Upper lobe of right lung (tissue), 1 donor: ENCODE measurements around the gene JAM3. TPM values are rescaled to one million over a fixed set of nuclear protein-coding genes. Genes with fewer than 3 reads are reported as not detected.

Source experiments
- ATAC-seq: fragments of 200-7000 bp; cut with Tn5 transposase; one replicate; pipeline ENCODE4 v1.9.1; 2020; ENCODE audit warnings: mild to moderate bottlenecking, moderate library complexity
- DNase-seq: peaks from one replicate; pipeline ENCODE4 v3.0.0-alpha.2; 2020
- H3K27ac ChIP-seq: fragments of 200-600 bp; one replicate; pipeline ENCODE4 v1.8.0; 2022
- H3K27me3 ChIP-seq: fragments of 200-600 bp; one replicate; pipeline ENCODE4 v1.8.0; 2022; ENCODE audit warnings: mild to moderate bottlenecking
- H3K36me3 ChIP-seq: fragments of 200-600 bp; one replicate; pipeline ENCODE4 v1.8.0; 2022
- H3K4me1 ChIP-seq: fragments of 200-600 bp; one replicate; pipeline ENCODE4 v1.8.0; 2022
- H3K4me3 ChIP-seq: fragments of 200-600 bp; one replicate; pipeline ENCODE4 v1.8.0; 2022; ENCODE audit warnings: mild to moderate bottlenecking
- H3K9me3 ChIP-seq: fragments of 200-600 bp; one replicate; pipeline ENCODE4 v1.8.0; 2022
- intact Hi-C: fragments of 100-400 bp; cut with DNase I; formaldehyde crosslinking; loops from one replicate; pipeline ENCODE4 v1.11.0; 2022
- total RNA-seq: library from RNA; stranded (reverse); fragmentation: NEBNext Ultra II Directional; extraction: Animal tissue kit (Norgen Biotek cat#: 25700); gene quantifications from one replicate; pipeline ENCODE4 v1.2.1, GENCODE V29; 2021
- TF ChIP-seq, protein P1 (sequence below): fragments of 200-600 bp; IDR thresholded peaks from one replicate; pipeline ENCODE4 v1.8.0; 2022; ENCODE audit warnings: antibody characterized with exemption
- donor health status: DM: no; HTN: yes; CAD: no; lungs with severe emphysema.

The JAM3 gene
- total RNA-seq, 1 donor from 2014 or later, result 26.9 TPM

DNA sequence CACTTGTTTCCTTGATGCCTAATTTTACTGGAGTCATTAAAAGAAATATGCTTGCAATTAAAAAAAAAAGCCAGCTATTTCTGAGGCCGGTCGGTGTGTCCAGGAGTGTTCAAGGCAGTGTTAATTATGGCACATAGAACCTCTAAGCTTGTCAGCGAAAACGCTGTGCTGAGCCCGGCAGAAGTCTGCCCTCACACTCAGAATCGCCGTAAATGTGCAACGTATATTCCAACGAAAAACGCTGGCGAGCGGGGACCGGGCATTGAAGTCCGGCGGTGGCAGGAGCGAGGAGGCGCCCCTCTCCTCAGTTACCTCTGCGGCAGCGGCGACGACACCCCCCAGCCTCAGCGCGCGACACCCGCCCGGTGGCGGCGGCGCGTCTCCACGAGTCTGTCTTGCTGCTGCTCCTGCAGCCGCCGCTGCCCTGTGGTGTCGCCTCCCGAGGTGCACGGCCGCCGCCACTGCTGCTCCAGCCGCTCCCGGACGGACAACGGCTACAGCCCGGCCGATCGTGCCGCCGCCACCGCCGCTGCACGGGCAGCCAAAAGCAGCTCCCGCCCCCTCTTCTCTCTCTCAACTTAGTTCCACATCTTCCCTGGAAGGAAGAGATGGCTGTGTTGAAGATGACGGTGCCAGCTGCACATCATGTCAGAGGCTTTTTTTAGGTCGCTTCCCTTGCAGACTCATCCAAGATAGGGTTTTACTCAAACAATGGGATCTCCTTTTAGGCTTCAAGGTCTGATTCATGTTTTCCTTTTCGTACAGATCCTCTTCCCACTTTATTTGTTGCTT lies 56.0 kb downstream of the JAM3 start:
- DNase-seq, result peak; percentile 70
- Histone ChIP-seq H3K4me1 (peaks cover 30% of the 10 kb centered on the region), H3K27me3 (peaks cover 12% of the 10 kb centered on the region), H3K4me3 (peak overlapping the region; percentile 39), H3K27ac (peak overlapping the region; percentile 25), H3K9me3 (no peaks in the 10 kb centered on the region), H3K36me3 (no peaks in the 10 kb centered on the region)
- TF ChIP-seq, protein P1, sequence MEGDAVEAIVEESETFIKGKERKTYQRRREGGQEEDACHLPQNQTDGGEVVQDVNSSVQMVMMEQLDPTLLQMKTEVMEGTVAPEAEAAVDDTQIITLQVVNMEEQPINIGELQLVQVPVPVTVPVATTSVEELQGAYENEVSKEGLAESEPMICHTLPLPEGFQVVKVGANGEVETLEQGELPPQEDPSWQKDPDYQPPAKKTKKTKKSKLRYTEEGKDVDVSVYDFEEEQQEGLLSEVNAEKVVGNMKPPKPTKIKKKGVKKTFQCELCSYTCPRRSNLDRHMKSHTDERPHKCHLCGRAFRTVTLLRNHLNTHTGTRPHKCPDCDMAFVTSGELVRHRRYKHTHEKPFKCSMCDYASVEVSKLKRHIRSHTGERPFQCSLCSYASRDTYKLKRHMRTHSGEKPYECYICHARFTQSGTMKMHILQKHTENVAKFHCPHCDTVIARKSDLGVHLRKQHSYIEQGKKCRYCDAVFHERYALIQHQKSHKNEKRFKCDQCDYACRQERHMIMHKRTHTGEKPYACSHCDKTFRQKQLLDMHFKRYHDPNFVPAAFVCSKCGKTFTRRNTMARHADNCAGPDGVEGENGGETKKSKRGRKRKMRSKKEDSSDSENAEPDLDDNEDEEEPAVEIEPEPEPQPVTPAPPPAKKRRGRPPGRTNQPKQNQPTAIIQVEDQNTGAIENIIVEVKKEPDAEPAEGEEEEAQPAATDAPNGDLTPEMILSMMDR, result no peak
- peak; percentile 68 for ATAC-seq
- intact Hi-C loops, result no loop called here

DNA sequence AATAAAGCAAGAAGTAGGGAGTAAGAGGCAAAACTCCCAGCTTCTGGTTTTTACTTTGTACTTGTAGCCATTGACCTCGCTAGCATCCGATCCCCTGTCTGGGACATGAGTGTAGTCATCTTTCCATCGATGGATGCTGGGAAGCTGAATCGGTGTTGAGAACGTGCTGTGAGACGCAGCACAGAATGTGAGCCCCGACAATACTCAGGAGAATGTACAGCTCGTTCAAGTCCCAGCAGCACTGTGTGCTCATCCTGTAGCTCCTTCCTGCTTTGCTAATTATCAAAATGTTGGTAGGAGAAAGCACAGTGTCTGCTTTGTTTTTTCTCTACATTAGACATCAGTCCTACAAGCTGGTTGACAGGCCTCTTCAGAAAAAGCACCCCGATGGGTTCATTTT lies 56.6 kb downstream of the JAM3 start:
- H3K4me1 ChIP-seq, result peaks cover 27% of the 10 kb centered on the region
- H3K27me3 ChIP-seq, result peaks cover 12% of the 10 kb centered on the region
- ATAC-seq (no peak), DNase-seq (no peak)
- intact Hi-C loops, result no loop called here
- peak overlapping the region; percentile 25 for H3K27ac ChIP-seq
- H3K9me3 ChIP-seq, result no peaks in the 10 kb centered on the region
- H3K4me3 ChIP-seq, result peak overlapping the region; percentile 39
- H3K36me3 ChIP-seq, result no peaks in the 10 kb centered on the region
- TF ChIP-seq, protein P1, result no peak

DNA sequence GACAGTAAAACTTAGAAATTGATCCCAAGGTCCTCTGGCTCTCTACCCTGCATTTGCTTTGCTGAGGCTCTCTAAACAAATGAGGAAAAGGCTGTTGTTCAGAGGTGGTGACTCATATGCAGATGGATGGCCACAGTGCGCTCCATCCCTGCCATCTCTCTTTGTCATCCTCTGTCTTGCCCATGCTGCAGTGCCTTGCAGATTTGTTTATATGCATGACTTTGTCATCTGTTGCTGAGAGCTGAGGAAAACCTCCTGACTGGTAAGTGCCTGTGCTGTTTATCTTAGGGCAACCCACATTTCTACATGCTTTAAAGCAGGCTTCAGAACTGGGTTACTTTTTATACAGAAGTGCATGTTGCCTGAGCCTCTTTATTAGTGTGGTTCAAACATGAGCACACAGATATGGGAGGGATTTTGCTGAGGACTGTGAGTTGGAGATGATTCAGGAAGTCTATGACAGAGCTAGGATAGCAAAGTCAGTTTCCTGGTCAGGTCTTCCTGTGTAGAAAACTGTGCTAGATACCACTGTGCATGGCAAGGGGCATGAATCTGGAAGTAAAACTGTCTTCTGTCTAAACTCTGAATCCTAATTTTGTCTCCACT lies 57.4 kb downstream of the JAM3 start:
- Histone ChIP-seq H3K27ac (peak overlapping the region; percentile 25), H3K36me3 (no peaks in the 10 kb centered on the region), H3K4me1 (peaks cover 22% of the 10 kb centered on the region), H3K4me3 (no peak overlapping the region), H3K27me3 (peaks cover 10% of the 10 kb centered on the region), H3K9me3 (no peaks in the 10 kb centered on the region)
- DNase-seq (no peak), ATAC-seq (peak; percentile 33)
- intact Hi-C loops, result no loop called here
- TF ChIP-seq, protein P1, result no peak

DNA sequence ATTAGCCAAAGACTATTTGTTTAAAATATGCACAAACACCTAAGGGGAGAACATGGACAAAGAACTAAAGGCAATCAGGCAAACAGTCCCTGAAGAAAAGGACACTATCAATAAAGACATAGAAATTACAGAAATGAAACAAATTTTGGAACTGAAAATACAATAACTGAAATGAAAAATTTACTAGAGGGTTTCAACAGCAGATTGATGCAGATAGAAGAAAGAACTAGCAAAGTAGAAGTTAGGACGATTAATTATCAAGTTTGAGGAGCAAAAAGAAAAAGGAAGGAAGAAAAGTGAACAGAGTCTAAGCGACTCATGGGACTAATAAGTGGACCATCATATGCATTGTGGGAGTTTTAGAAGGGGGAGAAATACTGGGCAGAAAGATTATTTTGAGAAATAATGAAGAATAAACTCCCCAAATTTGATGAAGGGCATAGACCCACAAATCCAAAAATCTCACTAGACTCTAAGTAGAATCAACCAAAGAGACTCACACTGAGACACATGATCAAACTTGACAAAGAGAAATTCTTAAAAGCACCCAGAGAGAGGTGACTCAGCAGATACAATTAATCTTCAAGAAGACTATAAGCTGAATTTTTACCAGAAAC lies 62.9 kb downstream of the JAM3 start:
- TF ChIP-seq, protein P1, result no peak
- intact Hi-C loops, result no loop called here
- no peak for ATAC-seq
- Histone ChIP-seq H3K4me3 (no peak overlapping the region), H3K27ac (no peak overlapping the region), H3K4me1 (no peaks in the 10 kb centered on the region), H3K36me3 (no peaks in the 10 kb centered on the region), H3K9me3 (no peaks in the 10 kb centered on the region), H3K27me3 (no peaks in the 10 kb centered on the region)
- DNase-seq, result no peak

DNA sequence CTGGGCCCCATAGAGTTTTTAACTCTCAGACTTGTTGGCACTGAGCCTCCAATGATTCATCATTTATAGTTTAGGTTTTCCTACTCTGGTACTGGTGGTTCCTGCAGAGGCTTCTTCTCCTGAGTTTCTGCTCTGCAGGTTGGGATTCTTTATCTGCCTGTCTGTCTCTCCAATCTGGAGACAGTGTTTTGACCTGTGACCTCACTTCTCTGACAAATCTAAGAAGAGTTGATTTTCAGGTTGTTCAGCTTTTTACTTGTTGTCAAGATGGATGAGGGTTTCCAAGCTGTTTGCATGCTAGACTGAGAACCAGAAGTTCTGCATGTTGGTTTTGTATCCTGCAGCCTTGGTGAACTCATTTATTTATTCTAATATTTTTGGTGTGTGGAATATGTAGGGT lies 63.9 kb downstream of the JAM3 start:
- intact Hi-C loops, result no loop called here
- Histone ChIP-seq H3K27ac (no peak overlapping the region), H3K9me3 (no peaks in the 10 kb centered on the region), H3K4me3 (no peak overlapping the region), H3K4me1 (no peaks in the 10 kb centered on the region), H3K27me3 (no peaks in the 10 kb centered on the region), H3K36me3 (no peaks in the 10 kb centered on the region)
- TF ChIP-seq, protein P1, result no peak
- no peak for ATAC-seq
- no peak for DNase-seq
